ENCODE results near the gene PER1.
"Not testable (repeated sequence)": the region's sequence is repeated elsewhere in the genome, so short reads cannot be mapped to it uniquely, and the experiment has no call there.

Gene PER1

GRCh38 chr17:8118769-8119580 is 33.2 kb downstream of the PER1 start:
- peak; percentile 78 for DNase-seq

- peak; percentile 84 for DNase-seq
These were observed 34.0 kb downstream of the PER1 start, which contains the start of gene ALOXE3 for GRCh38 chr17:8117980-8118768. Gene ALOXE3 (minus strand): TSS chr17:8118514. CDS start chr17:8117990, 524 bp downstream.

GRCh38 chr17:8117367-8117979 is 34.7 kb downstream of the PER1 start:
- DNase-seq, result no peak

GRCh38 chr17:8116776-8117175 is 35.4 kb downstream of the PER1 start:
- DNase-seq, result no peak

- no peak for DNase-seq
These were observed 41.3 kb downstream of the PER1 start for GRCh38 chr17:8110907-8111306.

- no peak for DNase-seq
These were observed 41.8 kb downstream of the PER1 start for GRCh38 chr17:8110456-8110804.

GRCh38 chr17:8109661-8110455 is 42.3 kb downstream of the PER1 start:
- DNase-seq, result no peak

GRCh38 chr17:8108972-8109660 is 43.1 kb downstream of the PER1 start:
- DNase-seq, result no peak

GRCh38 chr17:8106980-8107379 is 45.2 kb downstream of the PER1 start:
- not testable (repeated sequence) for DNase-seq

- peak; percentile 63 for DNase-seq
These were observed 46.2 kb downstream of the PER1 start for GRCh38 chr17:8105957-8106398.

- no peak for DNase-seq
These were observed 47.3 kb downstream of the PER1 start for GRCh38 chr17:8104911-8105310.

GRCh38 chr17:8103549-8103948 is 48.7 kb downstream of the PER1 start:
- no peak for DNase-seq

- DNase-seq, result no peak
These were observed 50.5 kb downstream of the PER1 start for GRCh38 chr17:8101721-8102120.

GRCh38 chr17:8100763-8101162 is 51.4 kb downstream of the PER1 start:
- DNase-seq, result no peak

- DNase-seq, result no peak
These were observed 52.1 kb downstream of the PER1 start for GRCh38 chr17:8100111-8100510.

- DNase-seq, result no peak
These were observed 55.7 kb downstream of the PER1 start for GRCh38 chr17:8096541-8096940.

- no peak for DNase-seq
These were observed 56.8 kb downstream of the PER1 start for GRCh38 chr17:8095361-8095760.

- no peak for DNase-seq
These were observed 61.0 kb downstream of the PER1 start for GRCh38 chr17:8091033-8091687.
